MCF 10A (cell line): ENCODE data around the gene EPHB1. TPM values are rescaled to one million over a fixed set of nuclear protein-coding genes. Genes with fewer than 3 reads are reported as not detected.

ENCODE experiments used
- BruUV-seq: library from RNA; stranded (reverse); fragments of 400-500 nt; replicated peaks from 2 replicates; lab custom pipeline; 2021; lab: Mats Ljungman, UMichigan
- CTCF ChIA-PET: fragments of 300-600 bp; sonication (Branson Sonifier 250); formaldehyde crosslinking; extraction: SDS; loops from one replicate; lab custom pipeline; 2021; ENCODE audit warnings: antibody characterized with exemption, inconsistent platforms; lab: Yijun Ruan, JAX
- POLR2A ChIA-PET: fragments of 300-600, 350-650 bp; sonication (Branson Sonifier 250); formaldehyde crosslinking; extraction: SDS; loops from one replicate; lab custom pipeline; 2020; ENCODE audit warnings: antibody characterized with exemption, inconsistent platforms; lab: Yijun Ruan, JAX
- DNase-seq: peaks from one replicate; pipeline ENCODE4 v3.0.0-alpha.2; 2018; ENCODE audit not compliant: unreplicated experiment
- H3K27ac Mint-ChIP-seq: one replicate; pipeline ENCODE4 v1.8.0; 2022; ENCODE audit warnings: mild to moderate bottlenecking, low read depth, mixed read lengths; ENCODE audit not compliant: unreplicated experiment
- H3K27me3 Mint-ChIP-seq: one replicate; pipeline ENCODE4 v1.8.0; 2022; ENCODE audit warnings: mixed read lengths; ENCODE audit not compliant: insufficient read depth, unreplicated experiment
- H3K36me3 Mint-ChIP-seq: one replicate; pipeline ENCODE4 v1.8.0; 2022; ENCODE audit warnings: mild to moderate bottlenecking, moderate library complexity, mixed read lengths; ENCODE audit not compliant: insufficient read depth, unreplicated experiment
- H3K4me1 Mint-ChIP-seq: one replicate; pipeline ENCODE4 v1.8.0; 2022; ENCODE audit warnings: mixed read lengths; ENCODE audit not compliant: insufficient read depth, unreplicated experiment
- H3K4me3 Mint-ChIP-seq: one replicate; pipeline ENCODE4 v1.8.0; 2022; ENCODE audit warnings: mild to moderate bottlenecking, moderate library complexity, mixed read lengths; ENCODE audit not compliant: unreplicated experiment
- H3K9me3 Mint-ChIP-seq: one replicate; pipeline ENCODE4 v1.8.0; 2022; ENCODE audit warnings: mixed read lengths; ENCODE audit not compliant: unreplicated experiment
- CTCF ChIP-seq: fragments of 200-600 bp; IDR thresholded peaks from one replicate; pipeline ENCODE4 v1.8.0; 2022; ENCODE audit warnings: antibody characterized with exemption, mild to moderate bottlenecking; ENCODE audit not compliant: unreplicated experiment
- intact Hi-C: fragments of 100-400 bp; cut with micrococcal nuclease; formaldehyde crosslinking; loops from 2 replicates; pipeline ENCODE4 v1.14.1; 2022
- total RNA-seq: library from RNA; stranded (reverse); gene quantifications from 2 replicates; pipeline ENCODE4 v1.2.3, GENCODE V29; 2022

The EPHB1 gene
- total RNA-seq, 1 experiment from 2014 or later = not detected

GRCh38 chr3:135158520-135158919 lies 363.5 kb downstream of the EPHB1 start:
- CTCF ChIA-PET = no interaction called here
- no peak for DNase-seq
- Mint-ChIP-seq H3K27me3 (no peaks in the 10 kb centered on the region), H3K4me1 (no peaks in the 10 kb centered on the region), H3K9me3 (peaks cover 56% of the 10 kb centered on the region), H3K27ac (no peak overlapping the region), H3K4me3 (no peak overlapping the region), H3K36me3 (no peaks in the 10 kb centered on the region)
- POLR2A ChIA-PET = no interaction called here
- no peak for TF ChIP-seq CTCF
- BruUV-seq = no TSS peak
- intact Hi-C loops = no loop called here

GRCh38 chr3:135159681-135160247 lies 364.7 kb downstream of the EPHB1 start:
- peaks cover 45% of the 10 kb centered on the region for H3K9me3 Mint-ChIP-seq
- BruUV-seq = no TSS peak
- POLR2A ChIA-PET = no interaction called here
- no peak overlapping the region for H3K27ac Mint-ChIP-seq
- H3K4me1 Mint-ChIP-seq = no peaks in the 10 kb centered on the region
- no peak overlapping the region for H3K4me3 Mint-ChIP-seq
- intact Hi-C loops = no loop called here
- no peak for TF ChIP-seq CTCF
- CTCF ChIA-PET = no interaction called here
- no peak for DNase-seq
- H3K36me3 Mint-ChIP-seq = no peaks in the 10 kb centered on the region
- H3K27me3 Mint-ChIP-seq = no peaks in the 10 kb centered on the region

- no peak overlapping the region for H3K4me3 Mint-ChIP-seq
- H3K4me1 Mint-ChIP-seq = no peaks in the 10 kb centered on the region
- intact Hi-C loops = no loop called here
- ChIA-PET CTCF (no interaction called here), POLR2A (no interaction called here)
- TF ChIP-seq CTCF = no peak
- no peak overlapping the region for H3K27ac Mint-ChIP-seq
- no peaks in the 10 kb centered on the region for H3K36me3 Mint-ChIP-seq
- H3K27me3 Mint-ChIP-seq = no peaks in the 10 kb centered on the region
- H3K9me3 Mint-ChIP-seq = peaks cover 29% of the 10 kb centered on the region
- DNase-seq = no peak
- no TSS peak for BruUV-seq
These were observed 366.4 kb downstream of the EPHB1 start for GRCh38 chr3:135161425-135161824.

- no TSS peak for BruUV-seq
- no peak for TF ChIP-seq CTCF
- ChIA-PET CTCF (no interaction called here), POLR2A (no interaction called here)
- intact Hi-C loops = no loop called here
- Mint-ChIP-seq H3K4me3 (no peak overlapping the region), H3K4me1 (no peaks in the 10 kb centered on the region), H3K36me3 (no peaks in the 10 kb centered on the region), H3K27ac (no peak overlapping the region), H3K27me3 (no peaks in the 10 kb centered on the region), H3K9me3 (peaks cover 24% of the 10 kb centered on the region)
- DNase-seq = no peak
These were observed 368.6 kb downstream of the EPHB1 start for GRCh38 chr3:135163701-135164100.
